Common myeloid progenitor, CD34-positive (primary cell): ENCODE measurements around the gene KRTAP9-1.

Experiments
- CTCF ChIA-PET: fragments of 350-600 bp; sonication (Branson Sonifier 250); formaldehyde crosslinking; loops from one replicate; lab custom pipeline; 2021; ENCODE audit warnings: antibody characterized with exemption; lab: Charles Lee
- POLR2A ChIA-PET: fragments of 350-600 bp; sonication (Branson Sonifier 250); formaldehyde crosslinking; loops from one replicate; lab custom pipeline; 2021; ENCODE audit warnings: antibody characterized with exemption; lab: Charles Lee
- DNase-seq, 3 donors: peaks; one replicate each; pipeline versions ENCODE4 v3.0.0 to v3.0.0-alpha.2; 2013
- H3K27ac ChIP-seq, 2 experiments: 1 replicate in 1 of 2; 2 replicates in 1 of 2; pipeline ENCODE4 v1.7.0; 2013; ENCODE audit warnings: inconsistent platforms in 2 of 2, low read length in 2 of 2, mild to moderate bottlenecking in 2 of 2, low read depth in 1 of 2, moderate library complexity in 1 of 2; ENCODE audit not compliant: severe bottlenecking in 2 of 2, insufficient read depth in 1 of 2, poor library complexity in 1 of 2
- H3K27me3 ChIP-seq, 5 experiments: replicated peaks in 2 of 5; 1 replicate in 3 of 5; 2 replicates in 2 of 5; pipeline versions ENCODE4 v1.6.1 to v1.7.0; 2013; ENCODE audit warnings: low read length in 4 of 5, mild to moderate bottlenecking in 2 of 5, moderate library complexity in 2 of 5, inconsistent platforms in 1 of 5; ENCODE audit not compliant: insufficient read depth in 5 of 5, control insufficient read depth in 4 of 5
- H3K36me3 ChIP-seq, 4 experiments: 1 replicate in 2 of 4; 2 replicates in 2 of 4; pipeline versions ENCODE4 v1.6.1 to v1.7.0; 2013; ENCODE audit warnings: low read length in 3 of 4, control low read depth in 1 of 4, mild to moderate bottlenecking in 1 of 4; ENCODE audit not compliant: control insufficient read depth in 4 of 4, insufficient read depth in 4 of 4
- H3K4me1 ChIP-seq, 4 experiments: 1 replicate in 3 of 4; 2 replicates in 1 of 4; pipeline versions ENCODE4 v1.6.1 to v1.7.1; 2013; ENCODE audit warnings: low read length in 3 of 4, mild to moderate bottlenecking in 3 of 4, control low read depth in 1 of 4, inconsistent platforms in 1 of 4, moderate library complexity in 1 of 4; ENCODE audit not compliant: control insufficient read depth in 4 of 4, insufficient read depth in 4 of 4; ENCODE audit errors: control extremely low read depth in 1 of 4
- H3K4me3 ChIP-seq, 7 experiments: 1 replicate in 4 of 7; 2 replicates in 3 of 7; pipeline versions ENCODE4 v1.5.1 to v1.7.0; 2013; ENCODE audit warnings: mild to moderate bottlenecking in 7 of 7, low read length in 6 of 7, moderate library complexity in 6 of 7, inconsistent platforms in 2 of 7, low read depth in 2 of 7, control low read depth in 1 of 7; ENCODE audit not compliant: insufficient read depth in 4 of 7, control insufficient read depth in 1 of 7; ENCODE audit errors: extremely low read depth in 1 of 7
- H3K9me3 ChIP-seq, 5 experiments: 1 replicate in 4 of 5; 2 replicates in 1 of 5; pipeline versions ENCODE4 v1.6.1 to v1.7.1; 2013; ENCODE audit warnings: low read length in 4 of 5, mild to moderate bottlenecking in 2 of 5, inconsistent platforms in 1 of 5, low read depth in 1 of 5, moderate library complexity in 1 of 5; ENCODE audit not compliant: control insufficient read depth in 4 of 5, insufficient read depth in 2 of 5; ENCODE audit errors: control extremely low read depth in 1 of 5
- WGBS: methylation state at CpG from one replicate; pipeline ENCODE4 v1.1.5; 2013; ENCODE audit not compliant: insufficient coverage; 5-methylcytosine and 5-hydroxymethylcytosine counted together

KRTAP9-1 gene

DNA sequence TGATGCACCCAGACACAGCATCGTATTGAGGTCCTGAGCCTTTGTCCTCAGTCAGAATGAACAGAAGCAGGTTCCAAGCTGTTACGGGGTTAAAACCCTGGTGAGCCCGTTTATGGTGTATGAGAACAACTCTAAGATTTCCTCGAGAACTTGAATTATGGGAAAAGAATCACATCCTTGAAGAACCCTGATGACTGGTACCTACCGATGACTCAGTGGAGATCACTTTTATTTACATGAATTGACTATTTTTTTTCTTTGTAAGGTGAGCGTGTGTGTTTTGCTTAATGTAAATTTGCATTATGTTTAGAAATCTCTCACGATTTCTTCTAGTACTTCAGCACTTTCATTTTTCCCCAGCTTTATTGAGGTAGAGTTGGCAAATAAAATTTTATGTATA is 25.9 kb upstream of the KRTAP9-1 start:
- peaks cover 0 to 1% (median 0%) of the 10 kb centered on the region in 5 experiments for H3K9me3 ChIP-seq
- no peaks in the 10 kb centered on the region for H3K36me3 ChIP-seq
- no peaks in the 10 kb centered on the region for H3K27me3 ChIP-seq
- DNase-seq: no peak
- ChIA-PET POLR2A (no interaction called here), CTCF (no interaction called here)
- no peaks in the 10 kb centered on the region for H3K4me1 ChIP-seq
- H3K4me3 ChIP-seq: no peak overlapping the region
- no peak overlapping the region for H3K27ac ChIP-seq
- 94% methylated on average over 3 of the region's 7 CpGs for WGBS

DNA sequence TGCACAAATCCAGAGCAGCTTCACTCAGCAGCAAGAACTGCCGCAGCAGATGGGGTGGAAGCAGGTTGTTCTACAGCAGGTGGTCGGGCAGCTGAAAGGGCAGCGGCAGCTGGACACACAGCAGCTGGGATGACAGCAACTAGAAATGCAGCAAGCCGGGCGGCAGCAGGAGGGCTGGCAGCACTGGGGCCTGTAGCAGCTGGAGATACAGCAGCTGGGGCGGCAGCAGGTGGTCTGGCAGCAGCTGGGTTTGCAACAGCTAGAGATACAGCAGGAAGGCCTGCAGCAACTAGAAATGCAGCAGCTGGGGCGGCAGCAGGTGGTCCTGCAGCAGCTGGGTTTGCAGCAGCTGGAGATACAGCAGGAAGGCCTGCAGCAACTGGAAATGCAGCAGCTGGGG is 22.1 kb upstream of the KRTAP9-1 start:
- H3K4me1 ChIP-seq: no peaks in the 10 kb centered on the region
- POLR2A ChIA-PET: no interaction called here
- H3K27me3 ChIP-seq: no peaks in the 10 kb centered on the region
- peaks cover 0 to 1% (median 0%) of the 10 kb centered on the region in 5 experiments for H3K9me3 ChIP-seq
- no peak for DNase-seq
- WGBS: 96% methylated on average over 7 of the region's 7 CpGs
- no peak overlapping the region for H3K27ac ChIP-seq
- H3K36me3 ChIP-seq: no peaks in the 10 kb centered on the region
- no peak overlapping the region for H3K4me3 ChIP-seq
- CTCF ChIA-PET: no interaction called here

DNA sequence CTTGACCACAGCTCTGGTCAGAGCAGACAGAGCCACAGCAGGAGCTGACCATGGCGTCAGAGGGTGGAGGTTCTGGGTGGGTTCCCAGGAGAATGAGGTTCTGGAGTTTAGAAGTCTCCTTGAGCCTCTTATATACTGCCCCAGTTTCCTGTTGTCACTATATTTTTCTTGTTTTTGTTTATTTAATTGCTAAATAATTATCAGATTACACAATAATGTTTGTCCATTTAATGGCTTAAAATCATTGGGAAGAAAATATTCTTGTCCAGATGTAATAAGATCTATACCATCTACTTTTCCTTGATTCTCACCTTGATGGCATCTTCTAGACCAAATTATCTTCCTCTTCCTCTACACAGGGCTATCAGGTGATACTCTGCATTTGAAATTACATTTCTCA is 21.6 kb upstream of the KRTAP9-1 start, which contains the start of gene KRTAP4-3:
TSS of gene KRTAP4-3 (minus strand) at position 101 of the 400 bp plus-strand sequence. CDS start at position 52, 49 bp downstream.
- H3K27ac ChIP-seq: no peak within 1 kb of the TSS
- H3K4me1 ChIP-seq: no peaks in the 10 kb centered on the region
- no peak within 1 kb of the TSS for H3K4me3 ChIP-seq
- peaks cover 0 to 1% (median 0%) of the 10 kb centered on the region in 5 experiments for H3K9me3 ChIP-seq
- CTCF ChIA-PET: no interaction called here
- H3K36me3 ChIP-seq: no peaks in the 10 kb centered on the region
- no peaks in the 10 kb centered on the region for H3K27me3 ChIP-seq
- no CpG with 5 or more reads among the region's 1 CpG for WGBS
- no peak for DNase-seq
- POLR2A ChIA-PET: no interaction called here

DNA sequence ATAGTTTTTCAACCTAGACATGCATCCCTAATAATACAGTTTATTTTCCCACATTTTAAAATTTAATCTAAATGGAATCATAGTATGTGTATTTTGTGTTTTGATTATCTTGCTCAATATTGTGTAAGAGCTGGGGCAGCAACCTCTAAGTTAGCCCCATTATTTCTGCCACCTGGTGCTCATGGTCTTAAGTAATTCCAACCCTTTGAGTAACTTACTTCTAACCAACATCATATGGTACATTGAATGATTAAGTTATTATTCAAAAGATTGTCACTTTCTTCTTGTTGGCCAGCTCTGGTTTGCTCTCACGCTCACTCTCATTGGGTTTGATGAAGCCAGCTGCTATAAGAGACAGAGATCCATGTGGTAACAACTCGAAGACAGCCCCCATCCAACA is 17.8 kb upstream of the KRTAP9-1 start:
- H3K27ac ChIP-seq: no peak overlapping the region
- H3K36me3 ChIP-seq: no peaks in the 10 kb centered on the region
- WGBS: no CpG with 5 or more reads among the region's 2 CpGs
- DNase-seq: no peak
- no peak overlapping the region for H3K4me3 ChIP-seq
- no peaks in the 10 kb centered on the region for H3K9me3 ChIP-seq
- peaks cover 0 to 3% (median 0%) of the 10 kb centered on the region in 4 experiments for H3K4me1 ChIP-seq
- ChIA-PET CTCF (no interaction called here), POLR2A (no interaction called here)
- H3K27me3 ChIP-seq: no peaks in the 10 kb centered on the region

DNA sequence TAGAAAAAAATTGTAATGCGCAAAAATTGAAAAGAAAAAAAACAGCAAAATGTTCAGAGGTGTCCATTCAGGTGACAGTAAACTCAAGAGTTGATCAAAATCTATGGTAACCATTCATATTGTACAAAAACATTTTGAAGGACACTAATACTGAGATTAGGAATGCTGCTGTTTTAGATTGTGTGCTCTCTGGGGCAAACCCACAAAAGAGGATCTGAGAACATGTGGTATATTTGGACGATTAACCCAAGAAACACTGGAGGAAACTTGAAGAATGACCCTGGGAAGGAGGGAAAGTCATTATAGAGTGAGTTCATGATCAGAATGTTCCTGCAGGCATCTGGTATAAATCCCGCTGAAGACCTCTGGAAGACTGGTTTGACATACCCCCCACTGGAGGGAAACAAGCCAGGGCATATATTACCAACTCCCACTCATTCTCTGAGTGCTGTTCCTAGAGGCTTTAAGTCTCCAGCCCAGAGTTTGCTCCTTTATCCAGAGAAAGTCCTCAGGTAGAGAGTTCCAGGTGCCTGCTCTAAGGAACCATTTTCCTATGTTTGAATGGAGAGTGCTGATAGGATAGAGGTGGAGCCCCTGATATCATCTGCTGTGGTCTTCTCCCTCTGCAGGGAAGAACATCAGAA is 12.8 kb upstream of the KRTAP9-1 start:
- H3K4me3 ChIP-seq: no peak overlapping the region
- POLR2A ChIA-PET: no interaction called here
- WGBS: 50% methylated on average over 1 of the region's 3 CpGs
- no peaks in the 10 kb centered on the region for H3K36me3 ChIP-seq
- H3K9me3 ChIP-seq: no peaks in the 10 kb centered on the region
- no peak overlapping the region for H3K27ac ChIP-seq
- CTCF ChIA-PET: no interaction called here
- no peaks in the 10 kb centered on the region for H3K27me3 ChIP-seq
- H3K4me1 ChIP-seq: peaks cover 0 to 3% (median 0%) of the 10 kb centered on the region in 4 experiments
- DNase-seq: no peak

DNA sequence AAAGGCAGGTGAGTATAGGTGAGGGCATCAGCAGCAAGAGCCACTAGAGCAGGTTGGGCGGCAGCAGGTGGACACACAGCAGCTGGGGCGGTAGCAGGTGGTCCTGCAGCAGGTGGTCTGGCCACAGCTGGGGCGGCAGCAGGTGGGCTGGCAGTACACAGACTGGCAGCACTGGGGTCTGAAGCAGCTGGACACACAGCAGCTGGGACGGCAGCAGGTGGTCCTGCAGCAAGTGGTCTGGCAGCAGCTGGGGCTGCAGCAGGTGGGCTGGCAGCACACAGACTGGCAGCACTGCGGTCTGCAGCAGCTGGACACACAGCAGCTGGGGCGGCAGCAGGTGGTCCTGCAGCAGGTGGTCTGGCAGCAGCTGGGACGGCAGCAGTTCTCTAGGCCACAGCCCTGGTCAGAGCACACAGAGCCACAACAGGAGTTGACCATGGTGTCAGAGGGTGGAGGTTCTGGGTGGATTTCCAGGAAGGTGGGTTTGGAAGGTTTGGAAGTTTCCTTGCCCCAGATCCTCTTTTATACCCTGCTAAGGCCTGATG is 11.9 kb upstream of the KRTAP9-1 start, which contains the start of gene KRTAP4-2:
TSS of gene KRTAP4-2 (minus strand) at position 495 of the 545 bp plus-strand sequence. CDS start at position 438, 57 bp downstream.
- DNase-seq: no peak
- Histone ChIP-seq H3K27ac (no peak within 1 kb of the TSS), H3K36me3 (no peaks in the 10 kb centered on the region), H3K27me3 (no peaks in the 10 kb centered on the region), H3K9me3 (no peaks in the 10 kb centered on the region), H3K4me1 (peaks cover 0 to 3% (median 0%) of the 10 kb centered on the region in 4 experiments), H3K4me3 (no peak within 1 kb of the TSS)
- 100% methylated on average over 5 of the region's 7 CpGs for WGBS
- ChIA-PET POLR2A (no interaction called here), CTCF (no interaction called here)

DNA sequence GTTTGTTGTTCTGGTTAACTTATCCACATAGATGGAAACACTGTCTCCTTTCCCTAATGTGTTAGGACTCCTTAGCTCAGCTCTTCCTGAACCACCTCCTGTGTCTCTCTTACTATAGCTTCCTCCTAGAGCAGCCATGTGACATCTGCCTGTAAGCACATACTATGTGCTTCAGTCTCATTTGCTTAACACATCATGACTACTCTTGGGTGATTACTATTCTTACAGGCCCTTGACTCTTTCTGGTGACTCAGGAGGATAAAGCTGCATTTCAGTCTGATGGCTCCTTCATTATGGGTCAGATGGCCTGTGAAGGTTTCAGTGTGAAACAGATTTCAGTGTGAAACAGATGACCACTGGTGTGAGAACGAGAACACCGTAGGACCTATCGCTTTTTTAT is 11.3 kb upstream of the KRTAP9-1 start:
- Histone ChIP-seq H3K4me3 (no peak overlapping the region), H3K27me3 (no peaks in the 10 kb centered on the region), H3K27ac (no peak overlapping the region), H3K9me3 (no peaks in the 10 kb centered on the region), H3K4me1 (peaks cover 0 to 3% (median 0%) of the 10 kb centered on the region in 4 experiments), H3K36me3 (no peaks in the 10 kb centered on the region)
- WGBS: 100% methylated on average over 3 of the region's 3 CpGs
- ChIA-PET POLR2A (no interaction called here), CTCF (no interaction called here)
- no peak for DNase-seq
